Kidney capillary endothelial cell (primary cell): ENCODE data around the gene DNAH11.
"Not testable (repeated sequence)": the region's sequence is repeated elsewhere in the genome, so short reads cannot be mapped to it uniquely, and the experiment has no call there.

Experiments used
- DNase-seq: peaks from one replicate; pipeline ENCODE4 v3.0.0-alpha.2; 2018; ENCODE audit warnings: low spot score

DNAH11 gene

GRCh38 chr7:21926448-21926847 lies 383.6 kb downstream of the DNAH11 start:
- no peak for DNase-seq

GRCh38 chr7:21927693-21928092 lies 384.9 kb downstream of the DNAH11 start:
- no peak for DNase-seq

GRCh38 chr7:21933293-21933692 lies 390.5 kb downstream of the DNAH11 start:
- not testable (repeated sequence) for DNase-seq

GRCh38 chr7:21934808-21935207 lies 392.0 kb downstream of the DNAH11 start:
- no peak for DNase-seq

- no peak for DNase-seq
Observed at GRCh38 chr7:21938463-21938862, 395.6 kb downstream of the DNAH11 start.

DNA sequence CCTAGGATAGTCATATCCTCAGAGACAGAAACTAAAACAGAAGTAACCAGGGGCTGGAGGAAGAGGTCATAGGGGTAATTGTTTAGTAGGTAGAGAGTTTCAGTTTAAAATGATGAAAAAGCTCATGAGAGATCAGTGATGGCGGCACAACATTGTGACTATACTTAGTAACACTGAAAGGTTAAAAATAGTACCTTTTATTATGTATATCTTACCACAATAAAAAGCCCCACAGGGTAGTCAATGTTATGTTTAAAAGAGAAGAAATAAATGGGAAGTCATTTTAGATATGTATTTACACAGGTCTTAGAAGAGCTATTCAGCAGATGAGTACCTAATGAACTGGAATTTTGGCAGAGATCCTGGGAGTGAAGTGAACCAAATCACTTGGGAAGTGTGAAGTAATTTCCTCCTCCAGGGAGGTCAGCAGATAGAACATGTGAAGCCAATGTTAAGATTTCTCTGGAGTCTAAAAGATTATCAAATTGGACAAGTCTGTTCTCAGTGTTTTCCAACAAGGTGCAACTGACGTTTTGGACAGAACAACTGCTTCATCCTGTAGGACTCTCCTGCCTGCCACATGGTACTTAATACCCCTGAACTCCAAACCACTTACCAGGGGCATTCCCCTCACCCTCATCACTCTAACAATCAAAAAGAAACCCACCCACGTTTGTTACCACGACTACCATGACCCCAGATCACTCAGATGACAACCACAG lies 396.5 kb downstream of the DNAH11 start:
- no peak for DNase-seq

GRCh38 chr7:21939858-21940372 lies 397.1 kb downstream of the DNAH11 start:
- DNase-seq: no peak

GRCh38 chr7:21941611-21942141 lies 398.8 kb downstream of the DNAH11 start:
- DNase-seq: no peak

GRCh38 chr7:21942955-21943354 lies 400.1 kb downstream of the DNAH11 start:
- DNase-seq: no peak

DNA sequence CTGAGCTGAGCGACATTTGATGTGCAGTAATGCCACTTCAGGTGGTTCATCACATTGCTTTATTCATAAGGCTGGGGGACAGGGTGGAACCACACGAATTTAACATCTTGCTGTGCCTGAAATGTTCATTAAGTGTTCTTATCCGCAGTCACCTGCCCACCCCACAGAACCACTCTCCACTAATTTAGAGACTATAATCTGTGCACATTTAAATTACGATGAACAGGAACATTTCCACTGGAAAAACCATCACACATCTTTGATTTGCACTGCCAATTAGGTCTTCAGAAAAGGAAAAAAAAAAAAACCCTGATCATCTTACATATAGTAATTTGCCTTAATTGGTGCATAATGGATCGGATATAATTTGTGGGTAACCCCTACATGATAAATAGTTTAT lies 400.6 kb downstream of the DNAH11 start:
- no peak for DNase-seq

DNA sequence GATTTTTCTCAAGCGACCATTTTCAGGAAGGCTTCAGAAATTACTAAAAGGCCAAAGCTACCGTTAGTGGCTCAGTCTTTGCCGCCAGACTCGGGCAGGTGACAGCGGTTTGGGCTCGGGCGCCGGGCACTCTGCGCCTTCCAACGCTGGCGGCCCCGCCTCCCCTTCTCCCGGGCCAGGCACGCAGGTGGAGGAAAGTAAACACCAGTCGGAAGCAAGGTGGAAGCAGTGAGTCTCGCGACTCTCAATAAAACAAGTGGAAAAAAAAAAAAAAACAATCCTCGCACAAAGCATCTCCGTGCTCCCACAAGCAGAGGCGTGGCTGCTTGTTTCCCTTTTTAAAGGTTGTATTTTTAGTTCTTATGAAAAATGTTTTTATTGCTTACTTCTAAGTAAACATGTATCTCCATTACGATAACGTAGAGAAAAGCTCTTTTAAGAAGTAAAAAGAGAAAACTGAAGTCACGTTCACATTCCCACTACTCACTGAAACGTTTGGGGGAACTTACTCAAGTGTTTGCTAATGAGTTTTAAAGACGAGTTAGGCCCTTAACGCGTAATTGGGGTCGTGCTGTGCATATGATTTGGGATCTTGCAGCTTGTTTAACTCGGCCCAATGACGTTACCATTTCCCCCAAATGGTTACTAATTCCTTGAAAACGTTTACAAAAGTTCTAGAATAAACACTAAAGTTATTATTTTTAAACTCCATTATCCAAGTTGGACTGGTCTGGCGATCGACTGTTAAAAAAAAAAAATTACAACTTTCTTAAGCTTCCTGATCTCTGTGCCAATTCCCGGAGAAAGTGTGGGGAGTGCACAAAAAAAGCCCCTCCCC lies 402.0 kb downstream of the DNAH11 start:
- DNase-seq: no peak

DNA sequence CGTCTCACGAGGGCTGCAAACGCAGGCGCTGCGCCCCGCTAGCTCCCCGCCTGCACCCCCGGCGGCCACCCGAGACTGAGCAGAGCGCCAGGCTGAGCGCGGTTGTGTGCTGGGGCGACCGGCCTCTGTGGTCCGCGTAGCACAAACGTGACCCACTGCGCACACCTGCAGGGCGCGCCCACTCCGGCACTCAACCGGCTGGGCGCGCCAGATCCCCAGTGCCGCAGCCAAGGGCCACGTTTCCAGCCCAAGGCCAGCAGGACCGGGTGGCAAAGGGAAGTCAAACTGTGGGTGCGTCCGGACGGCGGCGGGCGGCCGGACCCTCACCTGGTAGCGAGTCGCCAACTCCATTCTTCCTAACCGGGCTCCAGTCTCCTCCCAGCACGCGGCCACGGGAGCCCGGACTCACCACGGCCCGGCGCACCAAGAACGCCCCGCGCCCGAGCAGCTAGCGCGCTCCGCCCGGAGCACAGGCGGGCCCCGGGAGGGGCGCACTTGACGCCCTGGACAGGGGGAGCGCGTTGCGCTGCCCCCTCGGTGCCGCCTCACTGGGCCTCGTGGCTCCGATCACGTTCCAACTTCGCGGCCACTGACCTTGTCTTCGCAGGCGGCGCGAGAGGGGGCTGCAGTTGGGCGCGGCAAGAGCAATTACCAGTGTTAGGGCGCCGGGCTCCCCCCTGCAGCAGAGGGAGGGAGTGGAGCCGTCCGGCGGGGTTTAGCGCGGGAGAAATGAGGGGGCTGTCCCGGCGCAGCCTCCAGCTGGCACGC lies 402.8 kb downstream of the DNAH11 start, which contains the start of gene CDCA7L:
CDCA7L (minus strand) TSS at position 446 of the 768 bp plus-strand sequence; CDS start at position 351, 95 bp downstream.
- peak; percentile 65 for DNase-seq

DNA sequence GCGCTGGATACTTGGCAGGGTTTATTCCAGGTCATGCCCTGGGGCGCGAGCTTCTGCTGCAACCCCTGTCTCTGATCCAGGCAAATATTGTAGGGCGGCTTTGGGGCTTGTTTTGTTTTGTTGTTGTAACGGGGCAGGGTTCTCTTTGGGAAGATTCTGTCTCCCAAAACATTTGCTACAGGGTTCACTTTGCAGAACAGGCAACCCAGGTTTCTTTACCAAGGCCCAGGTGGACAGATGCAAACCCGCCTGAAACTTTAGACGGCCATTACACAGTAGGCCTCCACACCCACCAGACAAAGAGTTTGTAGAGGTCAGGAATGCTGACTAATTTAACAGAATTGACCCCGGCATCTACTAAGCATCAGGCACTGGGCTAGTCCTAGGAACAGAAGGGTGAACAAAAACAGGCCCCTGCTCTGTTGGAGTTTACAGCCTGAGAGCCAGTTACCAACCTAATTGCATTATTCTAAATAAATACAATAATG lies 403.4 kb downstream of the DNAH11 start:
- no peak for DNase-seq

DNA sequence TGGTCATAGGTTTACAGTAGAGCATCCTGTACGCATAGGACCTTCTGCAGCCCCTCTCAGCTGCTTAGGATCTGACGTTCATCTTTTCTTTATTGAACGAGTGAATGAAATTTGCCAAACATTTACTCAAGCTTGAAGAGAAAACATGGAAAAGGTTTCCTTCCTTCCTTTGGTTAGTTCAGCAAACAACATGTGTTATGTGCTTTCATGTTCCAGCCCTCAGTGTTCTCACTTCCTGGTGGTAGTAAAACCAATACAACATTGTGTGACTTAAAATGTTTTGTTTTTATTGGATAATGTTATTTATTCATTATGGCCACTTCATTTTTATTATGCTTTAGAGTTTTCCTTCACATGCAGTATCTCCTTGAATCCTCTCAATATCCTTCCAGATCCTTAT lies 404.2 kb downstream of the DNAH11 start:
- DNase-seq: no peak

DNA sequence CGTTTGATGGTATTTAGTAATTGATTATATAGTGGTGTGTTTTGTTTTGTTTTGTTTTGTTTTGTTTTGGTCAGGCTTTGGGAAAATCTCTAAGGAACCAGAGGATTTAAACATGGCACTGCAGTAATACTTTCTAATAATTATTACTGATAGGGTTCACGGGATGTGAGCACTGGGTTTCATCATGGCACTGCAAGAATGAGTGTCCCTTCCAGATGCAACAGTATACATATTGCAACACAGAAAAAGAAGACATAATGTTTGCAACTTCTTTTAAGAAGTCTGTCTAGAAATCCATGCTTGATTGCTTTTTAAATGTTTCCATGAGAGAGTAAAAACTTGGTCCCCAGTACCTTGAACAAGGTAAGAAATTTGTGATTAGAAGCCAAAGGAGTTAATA lies 405.1 kb downstream of the DNAH11 start:
- DNase-seq: no peak

- DNase-seq: no peak
Observed at GRCh38 chr7:21948364-21948763, 405.5 kb downstream of the DNAH11 start.

GRCh38 chr7:21948887-21949540 lies 406.2 kb downstream of the DNAH11 start:
- no peak for DNase-seq
